H1 (cell line): ENCODE results near the gene SPEM3. TPM values are rescaled to one million over a fixed set of nuclear protein-coding genes. Genes with fewer than 3 reads are reported as not detected.

Source experiments
- CTCF ChIA-PET: fragments of 300-600 bp; sonication (Branson Sonifier 250); formaldehyde crosslinking; loops from one replicate; lab custom pipeline; 2021; ENCODE audit not compliant: partially characterized antibody; lab: Charles Lee
- POLR2A ChIA-PET: fragments of 300-600 bp; sonication (Branson Sonifier 250); formaldehyde crosslinking; loops from one replicate; lab custom pipeline; 2021; ENCODE audit warnings: inconsistent platforms; ENCODE audit not compliant: partially characterized antibody; lab: Charles Lee
- DNase-seq, 2 experiments: peaks; one replicate each; pipeline versions ENCODE4 v3.0.0 to v3.0.0-alpha.2; 2010 to 2022; ENCODE audit warnings: low spot score in 2 of 2, low read depth in 1 of 2, mixed read lengths in 1 of 2
- FAIRE-seq: peaks from 2 replicates; lab custom pipeline; 2011; peaks lifted over from hg19 to GRCh38; lab: Jason Lieb, UNC
- H2AFZ ChIP-seq: 2 replicates; pipeline ENCODE4 v1.8.1; 2012; ENCODE audit warnings: low read length, inconsistent platforms
- H2AK5ac ChIP-seq: 2 replicates; pipeline ENCODE4 v1.6.1; 2013; ENCODE audit warnings: low read depth, low read length
- H2BK120ac ChIP-seq: replicated peaks from 2 replicates; pipeline ENCODE3; 2013; ENCODE audit warnings: low read depth, low read length, inconsistent platforms
- H2BK12ac ChIP-seq: 2 replicates; pipeline ENCODE4 v1.6.1; 2013; ENCODE audit warnings: low read depth, low read length
- H2BK15ac ChIP-seq: 2 replicates; pipeline ENCODE4 v1.6.1; 2013; ENCODE audit warnings: low read length
- H2BK20ac ChIP-seq: 2 replicates; pipeline ENCODE4 v1.6.1; 2013; ENCODE audit warnings: low read length
- H2BK5ac ChIP-seq: 2 replicates; pipeline ENCODE4 v1.6.1; 2013; ENCODE audit warnings: low read depth, low read length
- H3K14ac ChIP-seq: 2 replicates; pipeline ENCODE4 v1.6.1; 2013; ENCODE audit warnings: inconsistent platforms; ENCODE audit not compliant: insufficient read length
- H3K18ac ChIP-seq: 2 replicates; pipeline ENCODE4 v1.6.1; 2013; ENCODE audit warnings: low read length; ENCODE audit errors: extremely low read depth
- H3K23ac ChIP-seq: 2 replicates; pipeline ENCODE4 v1.6.1; 2013; ENCODE audit warnings: inconsistent platforms; ENCODE audit not compliant: insufficient read length
- H3K23me2 ChIP-seq: 2 replicates; pipeline ENCODE4 v1.6.1; 2013; ENCODE audit warnings: low read depth, low read length
- H3K27ac ChIP-seq: 2 replicates; pipeline ENCODE4 v1.6.1; 2011; ENCODE audit warnings: low read depth, low read length, inconsistent platforms
- H3K27me3 ChIP-seq, 4 experiments: replicated peaks in 1 of 4; 1 replicate in 1 of 4; 2 replicates in 3 of 4; pipeline versions ENCODE4 v1.6.1 to v1.8.1; 2011 to 2013; ENCODE audit warnings: low read length in 3 of 4, mild to moderate bottlenecking in 3 of 4, inconsistent platforms in 2 of 4, mixed read lengths in 2 of 4, moderate library complexity in 1 of 4; ENCODE audit not compliant: control insufficient read depth in 3 of 4, insufficient read depth in 3 of 4; ENCODE audit errors: extremely low read depth in 1 of 4
- H3K36me3 ChIP-seq, 4 experiments: 2 replicates each; pipeline versions ENCODE4 v1.6.1 to v1.8.1; 2011 to 2013; ENCODE audit warnings: mild to moderate bottlenecking in 4 of 4, low read length in 3 of 4, moderate library complexity in 2 of 4, control low read depth in 1 of 4, inconsistent platforms in 1 of 4; ENCODE audit not compliant: insufficient read depth in 4 of 4, control insufficient read depth in 2 of 4
- H3K4ac ChIP-seq: replicated peaks from 2 replicates; pipeline ENCODE3; 2013; ENCODE audit warnings: low read length, low read depth, mixed read lengths, inconsistent platforms; ENCODE audit not compliant: insufficient read length
- H3K4me1 ChIP-seq, 4 experiments: replicated peaks in 1 of 4; 1 replicate in 1 of 4; 2 replicates in 3 of 4; pipeline versions ENCODE4 v1.6.1 to v1.8.1; 2011 to 2013; ENCODE audit warnings: low read length in 3 of 4, inconsistent platforms in 2 of 4, mixed read lengths in 1 of 4; ENCODE audit not compliant: insufficient read depth in 4 of 4, control insufficient read depth in 3 of 4
- H3K4me2 ChIP-seq, 2 experiments: 2 replicates each; pipeline versions ENCODE4 v1.6.1 to v1.8.1; 2011 to 2013; ENCODE audit warnings: low read depth in 2 of 2, low read length in 2 of 2, control low read depth in 1 of 2, inconsistent platforms in 1 of 2, mild to moderate bottlenecking in 1 of 2; ENCODE audit not compliant: insufficient read depth in 1 of 2
- H3K4me3 ChIP-seq, 4 experiments: fragments of 200-600, 300-600 bp in 1 of 4; sonication (generic), shearing (Covaris generic), sonication (Bioruptor Twin) in 1 of 4; 2 replicates each; pipeline versions ENCODE4 v1.5.1 to v1.8.1; 2011 to 2016; ENCODE audit warnings: low read length in 4 of 4, low read depth in 3 of 4, control low read depth in 2 of 4, inconsistent platforms in 2 of 4, mild to moderate bottlenecking in 2 of 4, mixed read lengths in 1 of 4, moderate library complexity in 1 of 4; ENCODE audit not compliant: insufficient read depth in 2 of 4; ENCODE audit errors: extremely low read depth in 1 of 4
- H3K56ac ChIP-seq: replicated peaks from 2 replicates; pipeline ENCODE3; 2013; ENCODE audit warnings: low read depth, mild to moderate bottlenecking, mixed read lengths, low read length, inconsistent platforms; ENCODE audit not compliant: insufficient read length
- H3K79me1 ChIP-seq: 2 replicates; pipeline ENCODE4 v1.6.1; 2013; ENCODE audit warnings: low read depth, low read length, control low read depth
- H3K79me2 ChIP-seq, 2 experiments: 2 replicates each; pipeline versions ENCODE4 v1.6.1 to v1.8.1; 2012 to 2013; ENCODE audit warnings: low read length in 2 of 2, mild to moderate bottlenecking in 2 of 2, inconsistent platforms in 1 of 2; ENCODE audit not compliant: insufficient read depth in 2 of 2, control insufficient read depth in 1 of 2
- H3K9ac ChIP-seq, 4 experiments: replicated peaks in 1 of 4; 1 replicate in 1 of 4; 2 replicates in 3 of 4; pipeline versions ENCODE4 v1.6.1 to v1.8.1; 2011 to 2013; ENCODE audit warnings: low read depth in 3 of 4, low read length in 3 of 4, control low read depth in 2 of 4, mild to moderate bottlenecking in 2 of 4, moderate library complexity in 2 of 4, inconsistent platforms in 1 of 4; ENCODE audit errors: extremely low read depth in 1 of 4
- H3K9me3 ChIP-seq, 2 experiments: 2 replicates each; pipeline versions ENCODE4 v1.6.1 to v1.8.1; 2012 to 2013; ENCODE audit warnings: mild to moderate bottlenecking in 2 of 2, moderate library complexity in 2 of 2, control low read depth in 1 of 2, inconsistent platforms in 1 of 2, low read depth in 1 of 2, low read length in 1 of 2, mixed read lengths in 1 of 2; ENCODE audit not compliant: insufficient read depth in 2 of 2
- H4K20me1 ChIP-seq, 2 experiments: replicated peaks in 1 of 2; 2 replicates each; pipeline versions ENCODE3 to v1.8.1; 2011 to 2013; ENCODE audit warnings: inconsistent platforms in 2 of 2, low read length in 2 of 2, mild to moderate bottlenecking in 1 of 2; ENCODE audit not compliant: insufficient read depth in 2 of 2, control insufficient read depth in 1 of 2
- H4K5ac ChIP-seq: 2 replicates; pipeline ENCODE4 v1.6.1; 2013; ENCODE audit warnings: low read length, low read depth, mixed read lengths, inconsistent platforms; ENCODE audit not compliant: insufficient read length
- H4K8ac ChIP-seq: 2 replicates; pipeline ENCODE4 v1.8.0; 2013; ENCODE audit warnings: mild to moderate bottlenecking, moderate library complexity, low read length, inconsistent platforms; ENCODE audit not compliant: insufficient read depth; ENCODE audit errors: extremely low read depth
- H4K91ac ChIP-seq: replicated peaks from 2 replicates; pipeline ENCODE3; 2013; ENCODE audit warnings: low read length, mixed read lengths, inconsistent platforms; ENCODE audit not compliant: insufficient read length
- BACH1 ChIP-seq: IDR thresholded peaks from 2 replicates; pipeline ENCODE4 v1.6.1; 2012; ENCODE audit warnings: low read length, improper control_type of control experiment
- GABPA ChIP-seq: IDR thresholded peaks from 2 replicates; pipeline ENCODE4 v1.6.1; 2011; ENCODE audit warnings: mild to moderate bottlenecking, low read length, moderate library complexity, borderline replicate concordance; ENCODE audit not compliant: insufficient read depth
- KDM4A ChIP-seq: IDR thresholded peaks from one replicate; pipeline ENCODE4 v1.7.1; 2012; ENCODE audit warnings: low read depth, mild to moderate bottlenecking, moderate library complexity, low read length, inconsistent platforms; ENCODE audit not compliant: severe bottlenecking
- POLR2AphosphoS5 ChIP-seq: IDR thresholded peaks from 2 replicates; pipeline ENCODE4 v1.6.1; 2011; ENCODE audit warnings: low read depth, low read length
- RFX5 ChIP-seq: IDR thresholded peaks from 2 replicates; pipeline ENCODE4 v1.6.1; 2011; ENCODE audit warnings: low read depth, low read length, improper control_type of control experiment, borderline replicate concordance
- RNF2 ChIP-seq: fragments of 200-900, 300-1000 bp; sonication (generic); IDR thresholded peaks from 2 replicates; pipeline ENCODE4 v1.7.1; 2016; ENCODE audit warnings: borderline replicate concordance, low read depth, mild to moderate bottlenecking, antibody characterized with exemption, low read length; ENCODE audit not compliant: poor library complexity, severe bottlenecking; ENCODE audit errors: missing control alignments
- SIRT6 ChIP-seq: IDR thresholded peaks from one replicate; pipeline ENCODE4 v1.7.1; 2012; ENCODE audit warnings: low read length, inconsistent platforms
- SRF ChIP-seq: IDR thresholded peaks from 2 replicates; pipeline ENCODE4 v1.6.1; 2011; ENCODE audit warnings: mild to moderate bottlenecking, low read depth, low read length, moderate library complexity
- SUZ12 ChIP-seq: fragments of 200-600 bp; sonication (generic); IDR thresholded peaks from 2 replicates; pipeline ENCODE4 v1.6.1; 2012; ENCODE audit warnings: mild to moderate bottlenecking, inconsistent platforms, low read length, moderate library complexity, mixed read lengths
- WGBS, 2 experiments: shearing (Covaris generic) in 1 of 2; methylation state at CpG; one replicate each; pipeline versions ENCODE4 v1.1.6 to v1.1.7; 2013 to 2015; ENCODE audit warnings: low lambda C conversion rate in 2 of 2, mixed read lengths in 2 of 2, inconsistent platforms in 1 of 2, low coverage in 1 of 2, missing lambda C conversion rate in 1 of 2; ENCODE audit not compliant: insufficient replicate concordance in 2 of 2, insufficient coverage in 1 of 2, insufficient read length in 1 of 2; ENCODE audit errors: extremely low coverage in 1 of 2, missing lambda C conversion rate in 1 of 2; 5-methylcytosine and 5-hydroxymethylcytosine counted together
- polyA plus RNA-seq, 7 experiments: library from polyadenylated mRNA; depleted of rRNA in 3 of 7; stranded (reverse) in 5 of 7; unstranded in 2 of 7; fragments of >200 nt in 5 of 7; fragments of 200-250 nt in 2 of 7; gene quantifications; 1 replicate in 5 of 7; 2 replicates in 1 of 7; 4 replicates in 1 of 7; pipeline versions ENCODE4 v1.2.1 to v1.2.3, GENCODE V29; 2011 to 2013; ENCODE audit warnings: missing spikeins in 2 of 7, mixed read lengths in 2 of 7
- total RNA-seq: library from RNA; stranded (reverse); fragmentation: NEBNext Ultra II Directional; extraction: Animal tissue kit (Norgen Biotek cat#: 25700); gene quantifications from 2 replicates; pipeline ENCODE4 v1.2.1, GENCODE V29; 2021
- TF ChIP-seq, protein P1 (sequence below): IDR thresholded peaks from 2 replicates; pipeline ENCODE4 v1.6.1; 2012; ENCODE audit warnings: inconsistent platforms

Gene SPEM3
- total and polyA plus RNA-seq, 2 of the 8 experiments (the other 6 are each of a cell fraction or from before 2014, with no cell fraction given) = 0.02 TPM; not detected in 1

DNA sequence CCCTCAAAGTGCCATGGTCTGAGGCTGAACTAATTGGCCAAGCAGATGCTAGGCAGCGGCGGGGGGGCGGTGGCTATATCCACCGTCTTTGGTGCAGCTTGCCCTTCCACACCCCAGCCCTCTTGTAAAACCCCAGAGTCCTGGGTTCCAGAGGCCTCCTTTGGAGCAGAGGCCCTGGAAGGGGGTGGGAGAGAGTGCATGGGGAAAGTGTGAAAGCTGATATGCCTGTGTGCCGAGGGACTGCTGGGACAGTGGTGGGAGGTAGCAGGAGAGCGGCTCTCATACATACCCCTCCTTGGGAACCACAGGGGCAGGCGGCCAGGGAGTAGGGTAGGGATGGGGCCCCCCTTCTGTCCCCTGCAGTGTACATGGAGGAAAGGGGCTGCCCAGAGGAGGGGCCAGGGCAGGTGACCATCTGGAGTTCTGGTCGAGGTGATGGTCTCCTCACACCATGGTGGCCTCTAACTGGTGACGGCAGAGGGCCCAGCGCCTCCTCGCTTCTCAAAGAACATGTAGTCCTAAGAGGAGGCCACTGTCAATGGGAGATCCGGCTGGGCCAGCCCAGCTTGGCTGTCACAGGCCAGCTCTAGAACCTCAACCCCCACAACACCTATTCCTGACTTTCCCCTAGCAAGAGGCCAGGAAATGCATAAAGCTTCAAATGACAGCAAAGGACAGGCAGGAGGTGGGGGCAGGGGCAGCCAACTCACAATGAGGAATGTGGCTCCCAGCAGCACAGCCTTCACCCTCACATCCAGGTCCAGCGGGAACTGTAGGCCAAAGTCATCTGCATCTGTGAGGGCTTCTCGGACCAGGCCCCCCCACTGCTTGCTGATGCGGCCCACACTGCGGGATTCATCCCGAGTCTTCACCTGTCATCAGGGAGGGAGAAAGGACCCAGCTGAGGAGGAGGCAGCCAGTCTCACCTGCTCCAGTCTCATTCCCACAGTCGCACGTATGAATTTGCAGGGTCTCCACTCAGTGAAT, 38.4 kb upstream of the SPEM3 start:
- H3K4me2 ChIP-seq = no peak overlapping the region
- H3K4ac ChIP-seq = no peak overlapping the region
- H2AFZ ChIP-seq = no peak overlapping the region
- ChIA-PET POLR2A (interaction anchor here (1.3 to 1.9 kb wide), 3 partner anchors 8 to 94 kb away, joined by 4 to 8 read pairs (median 4); partner anchors contain the start of gene POLR2A), CTCF (interaction anchor here (1.1 to 2.8 kb wide), 4 partner anchors 31 to 223 kb away, joined by 3 to 8 read pairs (median 4); partner anchors contain the start of gene SENP3)
- H2BK20ac ChIP-seq = no peak overlapping the region
- no peak overlapping the region for H3K9ac ChIP-seq
- H3K18ac ChIP-seq = no peak overlapping the region
- no peak overlapping the region for H3K27ac ChIP-seq
- peaks cover 2 to 10% of the 10 kb centered on the region in 2 experiments for H4K20me1 ChIP-seq
- H3K14ac ChIP-seq = no peak overlapping the region
- H4K91ac ChIP-seq = no peak overlapping the region
- H2BK12ac ChIP-seq = no peak overlapping the region
- DNase-seq = no peak
- H3K9me3 ChIP-seq = no peaks in the 10 kb centered on the region
- H3K36me3 ChIP-seq = peaks cover 0 to 30% (median 10%) of the 10 kb centered on the region in 4 experiments; a peak in 5 of 8 replicates
- H2BK15ac ChIP-seq = no peak overlapping the region
- H3K56ac ChIP-seq = no peak overlapping the region
- no peak overlapping the region for H2BK5ac ChIP-seq
- no peak overlapping the region for H2BK120ac ChIP-seq
- no peaks in the 10 kb centered on the region for H3K79me2 ChIP-seq
- H3K79me1 ChIP-seq = no peaks in the 10 kb centered on the region; the same call in 1 of the 2 replicates
- no peak overlapping the region for H3K4me3 ChIP-seq
- no peak overlapping the region; the same call in 1 of the 2 replicates for H4K8ac ChIP-seq
- no peaks in the 10 kb centered on the region for H3K27me3 ChIP-seq
- WGBS, 2 experiments = 86% methylated on average over 19 of the region's 19 CpGs; no CpG with 5 or more reads in 1 of the 2 experiments
- no peak overlapping the region for H3K23ac ChIP-seq
- FAIRE-seq = no peak
- H3K23me2 ChIP-seq = peaks cover 14% of the 10 kb centered on the region; the same call in 1 of the 2 replicates
- peaks cover 0 to 9% (median 3%) of the 10 kb centered on the region in 4 experiments; a peak in 6 of 7 replicates for H3K4me1 ChIP-seq
- no peak overlapping the region for H2AK5ac ChIP-seq
- no peak overlapping the region for H4K5ac ChIP-seq
- TF ChIP-seq SRF (no peak), SUZ12 (no peak), RNF2 (no peak), SIRT6 (no peak), GABPA (no peak), BACH1 (no peak), POLR2AphosphoS5 (no peak), KDM4A (no peak), RFX5 (no peak)
- TF ChIP-seq, protein P1, sequence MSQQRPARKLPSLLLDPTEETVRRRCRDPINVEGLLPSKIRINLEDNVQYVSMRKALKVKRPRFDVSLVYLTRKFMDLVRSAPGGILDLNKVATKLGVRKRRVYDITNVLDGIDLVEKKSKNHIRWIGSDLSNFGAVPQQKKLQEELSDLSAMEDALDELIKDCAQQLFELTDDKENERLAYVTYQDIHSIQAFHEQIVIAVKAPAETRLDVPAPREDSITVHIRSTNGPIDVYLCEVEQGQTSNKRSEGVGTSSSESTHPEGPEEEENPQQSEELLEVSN = no peak
